GM12892 (cell line): ENCODE measurements around the gene BEND5.

ENCODE experiments used
- POLR2A ChIP-seq: IDR thresholded peaks from 2 replicates; pipeline ENCODE4 v1.6.1; 2011; ENCODE audit warnings: low read depth, low read length, control low read depth
- POLR2AphosphoS5 ChIP-seq: IDR thresholded peaks from 2 replicates; pipeline ENCODE4 v1.6.1; 2011; ENCODE audit warnings: low read depth, low read length, control low read depth
- TAF1 ChIP-seq: IDR thresholded peaks from 2 replicates; pipeline ENCODE4 v1.6.1; 2011; ENCODE audit warnings: low read depth, mild to moderate bottlenecking, control low read depth, low read length, borderline replicate concordance

DNA sequence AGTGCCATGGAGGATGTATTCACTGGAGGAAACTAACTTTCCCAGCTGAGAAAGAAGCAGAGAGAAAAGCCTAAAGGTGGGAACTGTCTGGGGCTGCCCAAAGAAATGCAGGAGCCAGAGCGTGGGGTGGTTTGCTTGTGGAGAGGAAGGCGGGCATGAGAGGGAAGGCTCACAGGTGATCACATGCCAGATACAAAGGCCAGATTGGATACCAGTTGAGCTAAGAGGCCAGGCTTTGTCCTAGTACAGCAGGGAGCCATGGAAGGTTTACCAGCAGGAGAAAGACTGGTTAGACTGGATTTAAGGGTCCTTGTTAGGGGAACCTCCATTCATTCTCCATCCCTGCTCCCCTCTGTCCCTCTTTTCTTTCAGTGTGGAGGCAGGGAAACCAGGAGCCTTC, 66.4 kb downstream of the BEND5 start:
- TF ChIP-seq POLR2A (no peak), POLR2AphosphoS5 (no peak), TAF1 (no peak)
